Measurements from ENCODE around the gene CDH24.

GRCh38 chr14:23093104-23093503, 35.8 kb upstream of the CDH24 start:
- no peak for TF ChIP-seq CTCF (conservative IDR thresholded peaks at IDR 0.05; ENCODE audit: low read depth, low read length)
- no peak for TF ChIP-seq RAD21 (IDR thresholded peaks at IDR 0.05; ENCODE audit: low read length)
- no peak for TF ChIP-seq POLR2A (IDR thresholded peaks at IDR 0.05; ENCODE audit: low read depth, low read length)
- TF ChIP-seq RFX5 (IDR thresholded peaks at IDR 0.05; ENCODE audit: low read depth, low read length), result no peak
- no peak for TF ChIP-seq MAFK (IDR thresholded peaks at IDR 0.05; ENCODE audit: low read depth, low read length)

Data from IMR-90 (cell line).